Progenitor cell of endocrine pancreas (in vitro differentiated cells): ENCODE results near the gene HYAL2. TPM values are rescaled to one million over a fixed set of nuclear protein-coding genes. Genes with fewer than 3 reads are reported as not detected.

Source experiments
- DNase-seq: peaks from one replicate; pipeline ENCODE4 v3.0.0; 2021; ENCODE audit warnings: low spot score; ENCODE audit not compliant: unreplicated experiment
- H3K27ac Mint-ChIP-seq: 2 replicates; pipeline ENCODE4 v1.8.0; 2021; ENCODE audit warnings: mild to moderate bottlenecking, moderate library complexity, mixed read lengths
- H3K27me3 Mint-ChIP-seq: 2 replicates; pipeline ENCODE4 v1.8.0; 2021; ENCODE audit warnings: mixed read lengths
- H3K36me3 Mint-ChIP-seq: 2 replicates; pipeline ENCODE4 v1.8.0; 2022; ENCODE audit warnings: mixed read lengths; ENCODE audit not compliant: insufficient read depth
- H3K4me1 Mint-ChIP-seq: 2 replicates; pipeline ENCODE4 v1.8.0; 2021; ENCODE audit warnings: low read depth, mixed read lengths
- H3K4me3 Mint-ChIP-seq: 2 replicates; pipeline ENCODE4 v1.8.0; 2021; ENCODE audit warnings: low read depth, mild to moderate bottlenecking, moderate library complexity, mixed read lengths
- H3K9me3 Mint-ChIP-seq: 2 replicates; pipeline ENCODE4 v1.8.0; 2021; ENCODE audit warnings: low read depth, mixed read lengths
- total RNA-seq: library from RNA; stranded (reverse); gene quantifications from 2 replicates; pipeline ENCODE4 v1.2.1, GENCODE V29; 2021
- TF ChIP-seq, protein P1 (sequence below): fragments of 200-600 bp; sonication (generic); IDR thresholded peaks from one replicate; pipeline ENCODE4 v1.5.0; 2021; ENCODE audit warnings: antibody characterized with exemption, mild to moderate bottlenecking; ENCODE audit not compliant: unreplicated experiment

The HYAL2 gene
- total RNA-seq, 1 donor from 2014 or later = 77.9 TPM

DNA sequence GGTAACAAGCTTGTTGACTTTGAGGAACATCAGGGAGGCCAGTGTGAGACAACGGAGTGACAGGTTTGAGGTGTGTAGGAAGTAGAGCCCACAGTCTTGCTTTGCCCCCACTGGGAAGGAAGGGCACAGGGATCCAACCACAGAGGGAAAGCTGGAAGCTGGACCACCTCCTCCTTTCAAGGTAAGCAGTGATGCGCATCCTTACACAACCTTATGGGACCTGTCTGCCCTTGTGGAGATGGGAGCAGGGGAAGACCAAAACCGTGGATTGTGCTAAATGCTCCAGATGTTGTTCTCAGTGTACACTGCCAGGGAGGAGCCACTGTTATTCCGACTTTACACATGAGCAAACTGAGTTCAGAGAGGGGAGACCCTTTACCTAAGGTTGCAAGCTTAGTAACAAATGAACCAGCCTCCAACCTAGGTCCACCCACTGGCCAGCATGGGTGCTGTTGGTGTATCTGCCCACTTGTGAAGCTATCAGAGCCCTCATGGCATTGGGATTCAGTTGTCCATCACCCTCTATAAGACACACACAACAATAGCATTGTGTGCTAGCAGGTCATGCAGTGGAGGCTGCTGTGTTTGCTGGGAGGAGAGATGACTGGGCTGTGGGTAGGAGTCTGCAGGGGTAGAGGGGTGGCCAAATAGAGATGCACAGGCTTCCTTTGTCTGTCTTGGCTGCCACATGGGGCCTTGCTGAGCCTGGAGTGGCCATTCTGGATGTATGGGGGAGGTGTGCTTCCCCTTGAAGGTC, 44.2 kb downstream of the HYAL2 start:
- H3K9me3 Mint-ChIP-seq = no peaks in the 10 kb centered on the region
- TF ChIP-seq, protein P1, sequence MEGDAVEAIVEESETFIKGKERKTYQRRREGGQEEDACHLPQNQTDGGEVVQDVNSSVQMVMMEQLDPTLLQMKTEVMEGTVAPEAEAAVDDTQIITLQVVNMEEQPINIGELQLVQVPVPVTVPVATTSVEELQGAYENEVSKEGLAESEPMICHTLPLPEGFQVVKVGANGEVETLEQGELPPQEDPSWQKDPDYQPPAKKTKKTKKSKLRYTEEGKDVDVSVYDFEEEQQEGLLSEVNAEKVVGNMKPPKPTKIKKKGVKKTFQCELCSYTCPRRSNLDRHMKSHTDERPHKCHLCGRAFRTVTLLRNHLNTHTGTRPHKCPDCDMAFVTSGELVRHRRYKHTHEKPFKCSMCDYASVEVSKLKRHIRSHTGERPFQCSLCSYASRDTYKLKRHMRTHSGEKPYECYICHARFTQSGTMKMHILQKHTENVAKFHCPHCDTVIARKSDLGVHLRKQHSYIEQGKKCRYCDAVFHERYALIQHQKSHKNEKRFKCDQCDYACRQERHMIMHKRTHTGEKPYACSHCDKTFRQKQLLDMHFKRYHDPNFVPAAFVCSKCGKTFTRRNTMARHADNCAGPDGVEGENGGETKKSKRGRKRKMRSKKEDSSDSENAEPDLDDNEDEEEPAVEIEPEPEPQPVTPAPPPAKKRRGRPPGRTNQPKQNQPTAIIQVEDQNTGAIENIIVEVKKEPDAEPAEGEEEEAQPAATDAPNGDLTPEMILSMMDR = no peak
- peaks cover 51% of the 10 kb centered on the region for H3K27me3 Mint-ChIP-seq
- peaks cover 5% of the 10 kb centered on the region for H3K36me3 Mint-ChIP-seq
- no peak overlapping the region for H3K4me3 Mint-ChIP-seq
- DNase-seq = no peak
- H3K27ac Mint-ChIP-seq = no peak overlapping the region
- peaks cover 5% of the 10 kb centered on the region for H3K4me1 Mint-ChIP-seq

DNA sequence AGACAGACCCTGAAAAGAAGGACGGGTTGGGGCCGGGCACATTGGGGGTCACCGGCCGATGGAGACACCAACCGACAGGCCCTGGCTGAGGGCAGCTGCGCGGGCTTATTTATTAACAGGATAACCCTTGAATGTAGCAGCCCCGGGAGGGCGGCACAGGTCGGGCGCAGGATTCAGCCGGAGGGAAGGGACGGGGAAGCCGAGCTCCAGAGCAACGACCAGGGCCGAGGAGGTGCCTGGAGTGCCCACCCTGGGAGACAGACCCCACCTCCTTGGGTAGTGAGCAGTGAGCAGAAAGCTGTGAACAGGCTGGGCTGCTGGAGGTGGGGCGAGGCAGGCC, 45.8 kb downstream of the HYAL2 start:
- H3K27me3 Mint-ChIP-seq = peaks cover 54% of the 10 kb centered on the region
- H3K4me1 Mint-ChIP-seq = peaks cover 6% of the 10 kb centered on the region
- H3K4me3 Mint-ChIP-seq = no peak overlapping the region
- DNase-seq = no peak
- no peak overlapping the region for H3K27ac Mint-ChIP-seq
- TF ChIP-seq, protein P1 = no peak
- no peaks in the 10 kb centered on the region for H3K9me3 Mint-ChIP-seq
- peaks cover 5% of the 10 kb centered on the region for H3K36me3 Mint-ChIP-seq

DNA sequence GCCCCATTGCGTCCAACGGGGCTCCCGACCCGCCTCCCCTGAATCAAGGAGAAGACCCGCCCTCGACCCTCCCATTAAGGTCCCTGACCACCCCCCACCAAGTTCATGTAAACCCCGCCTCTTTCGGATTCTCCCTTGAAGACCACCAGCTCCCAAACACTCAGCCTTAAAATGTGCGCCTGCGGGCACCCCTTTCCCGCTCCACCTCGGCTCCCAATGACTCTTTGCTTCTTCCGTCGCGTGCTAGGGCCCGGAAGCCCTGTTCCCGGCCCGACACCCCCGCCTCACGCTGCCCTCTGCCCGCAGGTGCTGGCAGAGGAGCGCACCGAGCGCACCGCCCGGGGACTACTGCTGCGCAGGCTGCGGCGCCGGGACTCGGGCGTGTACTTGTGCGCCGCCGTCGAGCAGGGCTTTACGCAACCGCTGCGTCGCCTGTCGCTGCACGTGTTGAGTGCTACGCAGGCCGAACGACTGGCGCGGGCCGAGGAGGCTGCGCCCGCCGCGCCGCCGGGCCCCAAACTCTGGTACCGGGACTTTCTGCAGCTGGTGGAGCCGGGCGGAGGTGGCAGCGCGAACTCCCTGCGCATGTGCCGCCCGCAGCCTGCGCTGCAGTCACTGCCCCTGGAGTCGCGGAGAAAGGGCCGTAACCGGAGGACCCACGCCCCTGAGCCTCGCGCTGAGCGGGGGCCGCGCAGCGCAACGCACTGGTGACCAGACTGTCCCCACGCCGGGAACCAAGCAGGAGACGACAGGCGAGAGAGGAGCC, 46.4 kb downstream of the HYAL2 start:
- TF ChIP-seq, protein P1 = no peak
- Mint-ChIP-seq H3K27ac (no peak overlapping the region), H3K9me3 (no peaks in the 10 kb centered on the region), H3K4me3 (no peak overlapping the region), H3K4me1 (peaks cover 12% of the 10 kb centered on the region), H3K27me3 (peaks cover 54% of the 10 kb centered on the region), H3K36me3 (peaks cover 5% of the 10 kb centered on the region)
- no peak for DNase-seq

DNA sequence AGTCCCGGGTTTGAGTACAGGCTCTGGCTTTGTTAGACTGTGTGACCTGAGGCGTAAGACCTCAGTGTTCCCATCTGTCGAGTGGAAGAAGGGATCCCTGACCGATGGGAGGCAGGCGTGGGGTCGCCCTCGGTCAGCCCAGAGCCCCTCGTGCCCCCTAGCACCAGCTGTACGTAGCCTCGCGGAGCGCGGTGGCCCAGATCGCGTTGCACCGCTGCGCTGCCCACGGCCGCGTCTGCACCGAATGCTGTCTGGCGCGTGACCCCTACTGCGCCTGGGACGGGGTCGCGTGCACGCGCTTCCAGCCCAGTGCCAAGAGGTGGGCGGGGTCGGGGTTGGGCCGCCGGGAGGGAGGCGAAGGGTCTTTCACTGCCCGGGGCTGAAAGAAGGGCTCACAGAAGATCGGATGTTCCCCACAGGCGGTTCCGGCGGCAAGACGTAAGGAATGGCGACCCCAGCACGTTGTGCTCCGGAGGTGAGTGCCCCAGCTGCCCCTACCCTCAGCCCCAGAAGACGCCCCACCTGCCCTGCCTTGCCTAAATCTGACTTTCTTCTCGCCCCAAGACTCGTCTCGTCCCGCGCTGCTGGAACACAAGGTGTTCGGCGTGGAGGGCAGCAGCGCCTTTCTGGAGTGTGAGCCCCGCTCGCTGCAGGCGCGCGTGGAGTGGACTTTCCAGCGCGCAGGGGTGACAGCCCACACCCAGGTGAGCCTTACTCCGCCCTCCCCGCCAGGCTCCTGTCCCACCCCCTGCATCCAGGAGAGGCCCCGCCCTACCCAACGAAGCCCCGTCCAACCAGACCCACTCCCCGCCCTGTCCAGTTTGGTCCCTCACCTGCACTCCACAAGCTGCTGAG, 47.2 kb downstream of the HYAL2 start:
- Mint-ChIP-seq H3K27me3 (peaks cover 54% of the 10 kb centered on the region), H3K4me3 (peak overlapping the region; percentile 49)

More for the DNA sequence above, 47.2 kb downstream of the HYAL2 start:
- no peak for DNase-seq
- Mint-ChIP-seq H3K4me1 (peaks cover 12% of the 10 kb centered on the region), H3K36me3 (peaks cover 5% of the 10 kb centered on the region), H3K27ac (no peak overlapping the region), H3K9me3 (no peaks in the 10 kb centered on the region)
- TF ChIP-seq, protein P1 = no peak
